ENCODE results near the gene DNM3.

DNM3 gene

GRCh38 chr1:172414331-172414730 is 573.0 kb downstream of the DNM3 start:
- TF ChIP-seq, protein P1, sequence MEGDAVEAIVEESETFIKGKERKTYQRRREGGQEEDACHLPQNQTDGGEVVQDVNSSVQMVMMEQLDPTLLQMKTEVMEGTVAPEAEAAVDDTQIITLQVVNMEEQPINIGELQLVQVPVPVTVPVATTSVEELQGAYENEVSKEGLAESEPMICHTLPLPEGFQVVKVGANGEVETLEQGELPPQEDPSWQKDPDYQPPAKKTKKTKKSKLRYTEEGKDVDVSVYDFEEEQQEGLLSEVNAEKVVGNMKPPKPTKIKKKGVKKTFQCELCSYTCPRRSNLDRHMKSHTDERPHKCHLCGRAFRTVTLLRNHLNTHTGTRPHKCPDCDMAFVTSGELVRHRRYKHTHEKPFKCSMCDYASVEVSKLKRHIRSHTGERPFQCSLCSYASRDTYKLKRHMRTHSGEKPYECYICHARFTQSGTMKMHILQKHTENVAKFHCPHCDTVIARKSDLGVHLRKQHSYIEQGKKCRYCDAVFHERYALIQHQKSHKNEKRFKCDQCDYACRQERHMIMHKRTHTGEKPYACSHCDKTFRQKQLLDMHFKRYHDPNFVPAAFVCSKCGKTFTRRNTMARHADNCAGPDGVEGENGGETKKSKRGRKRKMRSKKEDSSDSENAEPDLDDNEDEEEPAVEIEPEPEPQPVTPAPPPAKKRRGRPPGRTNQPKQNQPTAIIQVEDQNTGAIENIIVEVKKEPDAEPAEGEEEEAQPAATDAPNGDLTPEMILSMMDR (IDR thresholded peaks at IDR 0.05; ENCODE audit: low read depth, low read length, missing control alignments) = no peak
- H3K4me3 ChIP-seq (replicated peaks; ENCODE audit: low read depth, low read length) = no peak overlapping the region
- no peak for DNase-seq (ENCODE audit: extremely low read depth, low read depth)

DNA sequence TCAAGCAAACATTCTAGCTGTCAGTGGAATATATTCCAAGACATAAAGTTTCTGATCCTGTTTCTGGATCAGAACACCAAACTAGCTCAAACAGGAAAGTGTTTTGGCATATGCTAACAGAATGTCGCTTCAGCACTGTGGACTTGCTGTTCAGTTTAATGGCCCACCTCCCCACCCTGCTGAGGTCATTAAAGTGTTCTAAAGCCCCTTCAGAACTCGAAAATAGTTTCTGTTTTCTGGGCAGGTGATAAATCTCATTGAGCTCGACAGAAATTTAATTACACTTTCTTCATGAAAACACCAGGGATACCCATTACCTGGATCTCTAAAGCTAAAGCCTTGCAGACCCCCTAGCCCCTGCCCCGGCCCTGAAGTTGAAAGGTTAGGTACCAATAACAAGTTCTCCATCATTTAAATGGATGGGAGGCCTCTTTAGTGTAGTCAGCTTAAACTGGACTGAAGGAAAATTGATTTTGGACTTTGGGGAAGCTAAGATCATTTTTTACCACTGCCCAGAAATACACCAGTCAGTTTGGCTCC is 575.3 kb downstream of the DNM3 start:
- H3K4me3 ChIP-seq (replicated peaks; ENCODE audit: low read depth, low read length) = no peak overlapping the region
- no peak for DNase-seq (ENCODE audit: extremely low read depth, low read depth)
- TF ChIP-seq, protein P1 (IDR thresholded peaks at IDR 0.05; ENCODE audit: low read depth, low read length, missing control alignments) = no peak

DNA sequence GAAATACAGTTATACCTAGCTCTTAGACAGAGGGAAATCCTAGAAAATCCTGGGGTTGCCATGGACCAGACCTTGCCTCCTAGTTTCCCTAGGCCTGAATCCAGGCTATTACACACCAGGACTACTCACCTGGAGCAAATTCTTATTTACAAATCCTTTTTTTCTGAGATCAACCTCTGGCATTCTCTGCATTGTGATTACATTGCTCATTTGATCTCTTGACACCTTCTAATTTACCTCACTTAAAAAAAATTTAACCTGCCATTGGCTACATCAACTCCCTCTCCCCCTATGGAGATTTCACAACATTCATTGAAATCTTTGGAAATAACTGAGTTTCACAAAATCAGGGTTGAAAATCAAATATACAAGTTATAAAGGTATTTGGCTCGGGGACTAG is 576.3 kb downstream of the DNM3 start:
- DNase-seq (ENCODE audit: extremely low read depth, low read depth) = no peak
- TF ChIP-seq, protein P1 (IDR thresholded peaks at IDR 0.05; ENCODE audit: low read depth, low read length, missing control alignments) = no peak
- H3K4me3 ChIP-seq (replicated peaks; ENCODE audit: low read depth, low read length) = no peak overlapping the region

DNA sequence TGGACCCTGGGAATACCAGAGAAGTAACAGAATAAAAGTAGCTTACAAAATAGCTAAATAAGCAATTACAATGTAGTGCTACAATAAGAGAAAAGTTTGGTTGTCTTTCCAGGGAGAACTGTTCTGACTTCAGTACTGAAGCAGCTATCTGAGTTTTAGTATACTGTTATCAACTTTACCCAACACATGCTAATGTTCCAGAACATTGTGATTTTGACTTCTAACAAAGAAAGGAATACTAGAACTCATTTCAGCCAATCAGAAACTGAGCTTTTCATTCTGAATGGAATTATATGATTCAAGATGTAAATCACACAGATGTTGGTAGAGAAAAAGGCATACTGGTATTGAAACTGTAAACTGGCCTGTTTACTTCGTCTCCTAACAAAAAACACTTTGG is 579.1 kb downstream of the DNM3 start, which contains the start of gene C1orf105:
Gene C1orf105 (plus strand): TSS at position 301 of the 400 bp plus-strand sequence. CDS start 201 bp downstream, outside the sequence.
- no peak within 1 kb of the TSS for H3K4me3 ChIP-seq (replicated peaks; ENCODE audit: low read depth, low read length)
- DNase-seq (ENCODE audit: extremely low read depth, low read depth) = no peak
- TF ChIP-seq, protein P1 (IDR thresholded peaks at IDR 0.05; ENCODE audit: low read depth, low read length, missing control alignments) = no peak

DNA sequence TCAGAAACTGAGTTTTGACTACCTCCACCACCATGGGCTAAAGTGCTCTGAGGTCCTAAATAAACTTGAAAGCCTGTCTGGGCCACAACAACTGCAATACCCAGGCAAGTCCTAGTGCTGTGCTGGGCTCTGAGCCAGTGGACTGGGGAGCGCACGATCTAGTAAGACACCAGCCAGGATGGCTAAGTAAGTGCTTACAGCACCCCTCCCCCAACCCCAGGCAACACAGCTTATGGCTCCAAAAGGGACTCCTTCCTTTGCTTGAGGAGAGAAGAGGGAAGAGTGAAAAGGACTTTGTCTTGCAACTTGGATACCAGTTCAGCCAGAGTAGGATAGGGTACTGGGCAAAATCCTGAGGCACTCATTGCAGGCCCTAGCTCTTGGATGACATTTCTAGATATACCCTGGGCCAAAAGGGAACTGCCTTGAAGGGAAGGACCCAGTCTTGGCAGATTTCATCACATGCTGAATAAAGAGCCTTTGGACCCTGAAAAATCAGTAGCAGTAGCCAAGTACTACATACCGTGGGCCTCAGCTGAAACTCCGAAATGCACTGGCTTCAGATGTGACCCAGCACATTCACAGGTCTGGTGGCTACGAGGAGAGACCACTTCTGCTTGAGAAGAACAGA is 580.8 kb downstream of the DNM3 start:
- DNase-seq (ENCODE audit: extremely low read depth, low read depth) = no peak
- no peak overlapping the region for H3K4me3 ChIP-seq (replicated peaks; ENCODE audit: low read depth, low read length)
- TF ChIP-seq, protein P1 (IDR thresholded peaks at IDR 0.05; ENCODE audit: low read depth, low read length, missing control alignments) = no peak

GRCh38 chr1:172423336-172423735 is 582.0 kb downstream of the DNM3 start:
- no peak for DNase-seq (ENCODE audit: extremely low read depth, low read depth)
- no peak overlapping the region for H3K4me3 ChIP-seq (replicated peaks; ENCODE audit: low read depth, low read length)

More at GRCh38 chr1:172423336-172423735, 582.0 kb downstream of the DNM3 start:
- TF ChIP-seq, protein P1 (IDR thresholded peaks at IDR 0.05; ENCODE audit: low read depth, low read length, missing control alignments) = no peak
